HPDE6-E6E7 (cell line): ENCODE results near the gene CSNK1D.
"Not testable (repeated sequence)": the region's sequence is repeated elsewhere in the genome, so short reads cannot be mapped to it uniquely, and the experiment has no call there.

Source experiments
- DNase-seq: peaks from one replicate; pipeline ENCODE4 v3.0.0; 2011; ENCODE audit warnings: missing footprints; ENCODE audit errors: extremely low spot score

CSNK1D gene

GRCh38 chr17:82274134-82275020 is 877 bp upstream of the CSNK1D start:
- no peak for DNase-seq

GRCh38 chr17:82272495-82273326 is 789 bp downstream of the CSNK1D start:
- DNase-seq: no peak

DNA sequence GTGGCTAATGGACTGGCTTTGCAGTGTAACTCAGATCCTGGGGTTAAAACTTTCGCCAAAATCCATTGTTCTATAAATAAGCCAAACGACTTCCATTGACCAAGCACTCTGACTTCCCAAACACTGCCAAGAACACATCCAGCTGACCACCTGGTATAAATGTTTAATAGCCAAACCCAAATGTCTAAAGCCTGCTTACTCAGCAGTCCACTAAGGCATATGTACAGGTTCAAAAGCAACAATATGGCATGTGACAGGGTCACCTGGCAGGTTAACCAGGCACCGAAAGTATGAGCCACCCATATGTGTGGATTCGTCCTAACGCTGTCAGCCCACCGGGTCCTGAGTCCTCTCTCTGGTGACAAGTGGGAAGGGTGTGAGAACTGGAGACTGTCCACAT is 2.1 kb downstream of the CSNK1D start:
- DNase-seq: no peak

DNA sequence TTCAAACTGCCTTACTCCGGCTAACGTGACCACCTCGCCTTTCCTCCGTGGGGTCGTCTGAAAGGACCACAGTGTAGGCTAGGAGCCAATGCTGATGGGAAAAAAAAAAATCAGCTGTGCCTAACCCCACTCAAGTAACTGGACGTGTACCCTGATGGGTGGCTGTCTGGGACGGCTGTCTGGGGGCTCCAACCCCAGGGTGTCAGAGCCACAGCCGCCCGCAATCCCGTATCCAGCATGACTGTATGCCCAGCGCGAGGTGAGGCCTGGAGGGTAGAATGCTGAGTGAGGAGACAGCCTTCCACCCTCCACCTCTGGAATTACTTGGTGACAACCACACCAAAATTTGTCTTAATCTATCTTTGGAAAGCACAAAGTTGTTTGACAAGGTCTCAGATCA is 2.8 kb downstream of the CSNK1D start:
- no peak for DNase-seq

- no peak for DNase-seq
Observed at GRCh38 chr17:82269882-82270500, 3.5 kb downstream of the CSNK1D start.

- DNase-seq: no peak
Observed at GRCh38 chr17:82269138-82269881, 4.2 kb downstream of the CSNK1D start.

- DNase-seq: peak; percentile 92
Observed at GRCh38 chr17:82267575-82268379, 5.7 kb downstream of the CSNK1D start.

DNA sequence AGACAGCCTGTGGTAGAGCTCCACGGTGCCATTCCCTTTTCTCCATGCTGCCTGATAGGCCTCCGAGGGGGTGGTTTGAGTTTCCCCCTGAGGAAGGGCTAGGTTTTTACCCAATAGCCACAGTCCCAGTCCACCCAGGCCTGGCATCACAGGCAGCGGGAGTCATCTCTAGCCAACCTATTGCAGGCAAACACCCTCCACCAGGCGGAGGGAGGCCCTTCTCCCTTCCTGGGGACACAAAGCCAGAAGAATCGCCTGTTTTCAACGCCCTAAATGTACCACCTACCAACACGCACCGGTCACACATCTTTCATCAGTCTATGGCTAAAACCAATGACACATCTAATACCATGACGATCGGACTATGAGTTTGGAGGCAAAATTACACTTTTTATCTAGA is 7.4 kb downstream of the CSNK1D start:
- no peak for DNase-seq

- DNase-seq: no peak
Observed at GRCh38 chr17:82263641-82264040, 9.9 kb downstream of the CSNK1D start.

DNA sequence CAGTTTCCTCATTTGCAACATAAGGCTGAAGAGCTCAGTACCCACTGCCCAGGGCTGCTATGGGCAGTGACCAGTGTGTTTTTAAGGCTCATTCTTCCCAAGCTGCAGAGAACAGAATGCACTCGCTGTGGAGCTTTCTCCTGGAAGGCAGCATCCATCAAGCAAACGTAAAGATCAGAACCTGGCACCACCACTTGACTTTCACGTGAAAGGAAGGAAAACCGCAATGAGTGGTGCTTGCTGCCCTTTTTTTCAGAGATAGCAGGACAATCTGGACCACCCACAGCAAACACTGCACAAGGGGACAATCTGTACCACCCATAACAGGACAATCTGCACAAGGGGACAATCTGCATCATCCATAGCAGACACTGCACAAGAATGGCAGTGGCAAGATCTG is 11.2 kb downstream of the CSNK1D start:
- DNase-seq: no peak

DNA sequence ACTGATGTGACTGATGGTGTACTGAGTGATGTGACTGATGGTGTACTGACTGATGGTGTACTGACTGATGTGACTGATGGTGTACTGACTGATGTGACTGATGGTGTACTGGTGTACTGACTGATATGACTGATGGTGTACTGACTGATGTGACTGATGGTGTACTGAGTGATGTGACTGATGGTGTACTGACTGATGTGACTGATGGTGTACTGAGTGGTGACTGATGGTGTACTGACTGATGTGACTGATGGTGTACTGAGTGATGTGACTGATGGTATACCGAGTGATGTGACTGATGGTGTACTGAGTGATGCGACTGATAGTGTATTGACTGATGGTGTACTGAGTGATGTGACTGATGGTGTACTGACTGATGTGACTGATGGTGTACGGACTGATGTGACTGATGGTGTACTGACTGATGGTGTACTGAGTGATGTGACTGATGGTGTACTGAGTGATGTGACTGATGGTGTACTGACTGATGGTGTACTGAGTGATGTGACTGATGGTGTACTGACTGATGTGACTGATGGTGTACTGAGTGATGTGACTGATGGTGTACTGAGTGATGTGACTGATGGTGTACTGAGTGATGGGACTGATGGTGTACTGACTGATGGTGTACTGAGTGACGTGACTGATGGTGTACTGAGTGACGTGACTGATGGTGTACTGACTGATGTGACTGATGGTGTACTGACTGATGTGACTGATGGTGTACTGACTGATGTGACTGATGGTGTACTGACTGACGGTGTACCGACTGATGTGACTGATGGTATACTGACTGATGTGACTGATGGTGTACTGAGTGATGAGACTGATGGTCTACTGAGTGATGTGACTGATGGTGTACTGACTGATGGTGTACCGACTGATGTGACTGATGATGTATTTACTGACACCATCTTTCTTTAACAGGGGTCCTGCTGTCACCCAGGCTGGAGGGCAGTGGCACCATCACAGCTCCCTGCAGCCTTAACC is 13.2 kb downstream of the CSNK1D start:
- DNase-seq: not testable (repeated sequence)

- no peak for DNase-seq
Observed at GRCh38 chr17:82258555-82258954, 14.9 kb downstream of the CSNK1D start.

GRCh38 chr17:82257473-82257872 is 16.0 kb downstream of the CSNK1D start:
- DNase-seq: no peak

- DNase-seq: no peak
Observed at GRCh38 chr17:82256242-82256885, 17.1 kb downstream of the CSNK1D start.

GRCh38 chr17:82255402-82255972 is 18.0 kb downstream of the CSNK1D start:
- no peak for DNase-seq

GRCh38 chr17:82254746-82255145 is 18.8 kb downstream of the CSNK1D start:
- not testable (repeated sequence) for DNase-seq

DNA sequence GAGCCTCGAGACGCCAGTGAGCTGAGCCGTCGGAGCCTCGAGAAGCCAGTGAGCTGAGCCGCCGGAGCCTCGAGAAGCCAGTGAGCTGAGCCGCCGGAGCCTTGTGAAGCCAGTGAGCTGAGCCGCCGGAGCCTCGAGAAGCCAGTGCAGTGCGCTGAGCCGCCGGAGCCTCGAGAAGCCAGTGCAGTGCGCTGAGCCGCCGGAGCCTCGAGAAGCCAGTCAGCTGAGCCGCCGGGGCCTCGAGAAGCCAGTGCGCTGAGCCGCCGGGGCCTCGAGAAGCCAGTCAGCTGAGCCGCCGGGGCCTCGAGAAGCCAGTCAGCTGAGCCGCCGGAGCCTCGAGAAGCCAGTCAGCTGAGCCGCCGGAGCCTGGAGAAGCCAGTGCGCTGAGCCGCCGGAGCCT is 19.4 kb downstream of the CSNK1D start:
- not testable (repeated sequence) for DNase-seq

DNA sequence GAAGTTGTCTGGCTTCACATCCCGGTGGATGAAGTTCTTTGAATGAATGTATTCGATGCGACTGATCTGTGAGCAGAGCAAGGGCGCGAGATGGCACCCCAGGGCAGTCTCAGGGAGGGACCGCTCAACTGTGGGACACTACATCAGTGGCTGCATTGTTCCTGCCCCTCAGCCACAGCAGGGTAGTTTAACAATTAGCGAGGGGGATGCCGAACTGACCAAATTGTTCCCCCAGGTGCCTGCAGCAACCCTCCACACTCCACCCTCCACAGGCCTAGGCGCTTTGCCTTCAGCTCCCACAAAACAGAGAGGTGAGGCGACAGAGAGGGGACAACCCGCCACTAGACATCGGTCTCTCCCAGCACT is 20.3 kb downstream of the CSNK1D start:
- DNase-seq: no peak
